Measurements from ENCODE around the gene LMNA. TPM values are rescaled to one million over a fixed set of nuclear protein-coding genes. Genes with fewer than 3 reads are reported as not detected.
"Not testable (repeated sequence)": the region's sequence is repeated elsewhere in the genome, so short reads cannot be mapped to it uniquely, and the experiment has no call there.

LMNA gene
- total RNA-seq, 2 donors from 2014 or later, result 125 to 159 TPM

GRCh38 chr1:156114919-156115513 lies 505 bp downstream of the LMNA start:
- H3K4me1 Mint-ChIP-seq (ENCODE audit: low read depth), result peaks cover 50% of the 10 kb centered on the region
- peak in 1 of 2 donors; percentile 8 for ATAC-seq (replicated peaks in 1 of 2)
- H3K27ac Mint-ChIP-seq, result peak overlapping the region; percentile 84
- H3K4me3 Mint-ChIP-seq, result peak overlapping the region; percentile 94 to 99
- peaks cover 9 to 17% of the 10 kb centered on the region in 2 donors for H3K36me3 Mint-ChIP-seq (ENCODE audit: insufficient read depth in 2 of 2)
- peaks cover 28% of the 10 kb centered on the region for H3K27me3 Mint-ChIP-seq (ENCODE audit: low read depth)
- no peak for DNase-seq
- H3K9me3 Mint-ChIP-seq, result no peaks in the 10 kb centered on the region

- H3K27me3 Mint-ChIP-seq (ENCODE audit: low read depth), result peaks cover 28% of the 10 kb centered on the region
These were observed 1.2 kb downstream of the LMNA start for GRCh38 chr1:156115514-156116374.

GRCh38 chr1:156116731-156117130 lies 2.2 kb downstream of the LMNA start:
- not testable (repeated sequence) for DNase-seq; ATAC-seq (replicated peaks in 1 of 2); H3K9me3 Mint-ChIP-seq
- Mint-ChIP-seq H3K27ac (peak overlapping the region; percentile 27), H3K36me3 (ENCODE audit: insufficient read depth in 2 of 2) (peaks cover 9 to 17% of the 10 kb centered on the region in 2 donors), H3K27me3 (ENCODE audit: low read depth) (peaks cover 22% of the 10 kb centered on the region), H3K4me1 (ENCODE audit: low read depth) (peaks cover 61% of the 10 kb centered on the region), H3K4me3 (peak overlapping the region; percentile 94 to 99)

More at GRCh38 chr1:156115514-156116374, 1.2 kb downstream of the LMNA start:
- DNase-seq (no peak), ATAC-seq (replicated peaks in 1 of 2) (no peak)
- peaks cover 57% of the 10 kb centered on the region for H3K4me1 Mint-ChIP-seq (ENCODE audit: low read depth)
- H3K27ac Mint-ChIP-seq, result peak overlapping the region; percentile 46
- H3K9me3 Mint-ChIP-seq, result no peaks in the 10 kb centered on the region
- peak overlapping the region; percentile 94 to 99 for H3K4me3 Mint-ChIP-seq
- H3K36me3 Mint-ChIP-seq (ENCODE audit: insufficient read depth in 2 of 2), result peaks cover 9 to 17% of the 10 kb centered on the region in 2 donors

GRCh38 chr1:156117414-156118176 lies 3.1 kb downstream of the LMNA start:
- peaks cover 20% of the 10 kb centered on the region for H3K27me3 Mint-ChIP-seq (ENCODE audit: low read depth)
- H3K4me1 Mint-ChIP-seq (ENCODE audit: low read depth), result peaks cover 67% of the 10 kb centered on the region
- H3K4me3 Mint-ChIP-seq, result peak overlapping the region; percentile 63 to 94
- H3K9me3 Mint-ChIP-seq, result no peaks in the 10 kb centered on the region
- ATAC-seq (replicated peaks in 1 of 2) (no peak), DNase-seq (no peak)
- H3K36me3 Mint-ChIP-seq (ENCODE audit: insufficient read depth in 2 of 2), result peaks cover 10 to 19% of the 10 kb centered on the region in 2 donors
- no peak overlapping the region for H3K27ac Mint-ChIP-seq

- H3K4me1 Mint-ChIP-seq (ENCODE audit: low read depth), result peaks cover 74% of the 10 kb centered on the region
- peak overlapping the region; percentile 63 to 94 for H3K4me3 Mint-ChIP-seq
- ATAC-seq (replicated peaks in 1 of 2), result no peak
- H3K27ac Mint-ChIP-seq, result peak overlapping the region; percentile 15
- DNase-seq, result no peak
- H3K36me3 Mint-ChIP-seq (ENCODE audit: insufficient read depth in 2 of 2), result peaks cover 10 to 19% of the 10 kb centered on the region in 2 donors
- peaks cover 23% of the 10 kb centered on the region for H3K27me3 Mint-ChIP-seq (ENCODE audit: low read depth)
- no peaks in the 10 kb centered on the region for H3K9me3 Mint-ChIP-seq
These were observed 3.8 kb downstream of the LMNA start for GRCh38 chr1:156118177-156118868.

GRCh38 chr1:156119503-156120209 lies 5.1 kb downstream of the LMNA start:
- Mint-ChIP-seq H3K9me3 (no peaks in the 10 kb centered on the region), H3K36me3 (ENCODE audit: insufficient read depth in 2 of 2) (peaks cover 9 to 17% of the 10 kb centered on the region in 2 donors), H3K27ac (no peak overlapping the region), H3K4me3 (peak overlapping the region; percentile 55), H3K27me3 (ENCODE audit: low read depth) (peaks cover 23% of the 10 kb centered on the region), H3K4me1 (ENCODE audit: low read depth) (peaks cover 76% of the 10 kb centered on the region)
- no peak for ATAC-seq (replicated peaks in 1 of 2)
- no peak for DNase-seq

GRCh38 chr1:156120318-156120717 lies 5.8 kb downstream of the LMNA start:
- Mint-ChIP-seq H3K4me1 (ENCODE audit: low read depth) (peaks cover 77% of the 10 kb centered on the region), H3K27ac (no peak overlapping the region), H3K27me3 (ENCODE audit: low read depth) (peaks cover 23% of the 10 kb centered on the region), H3K36me3 (ENCODE audit: insufficient read depth in 2 of 2) (peaks cover 9 to 12% of the 10 kb centered on the region in 2 donors), H3K4me3 (peak overlapping the region; percentile 55), H3K9me3 (no peaks in the 10 kb centered on the region)
- DNase-seq (no peak), ATAC-seq (replicated peaks in 1 of 2) (no peak)

GRCh38 chr1:156121005-156121404 lies 6.5 kb downstream of the LMNA start:
- not testable (repeated sequence) for H3K27ac Mint-ChIP-seq; H3K4me3 Mint-ChIP-seq; ATAC-seq (replicated peaks in 1 of 2); DNase-seq; H3K9me3 Mint-ChIP-seq; H3K36me3 Mint-ChIP-seq (ENCODE audit: insufficient read depth in 2 of 2)
- Mint-ChIP-seq H3K27me3 (ENCODE audit: low read depth) (peaks cover 22% of the 10 kb centered on the region), H3K4me1 (ENCODE audit: low read depth) (peaks cover 81% of the 10 kb centered on the region)

- H3K4me1 Mint-ChIP-seq (ENCODE audit: low read depth), result peaks cover 81% of the 10 kb centered on the region
- peaks cover 5% of the 10 kb centered on the region in 2 donors for H3K36me3 Mint-ChIP-seq (ENCODE audit: insufficient read depth in 2 of 2)
- no peak overlapping the region for H3K27ac Mint-ChIP-seq
- H3K27me3 Mint-ChIP-seq (ENCODE audit: low read depth), result peaks cover 18% of the 10 kb centered on the region
- H3K4me3 Mint-ChIP-seq, result peak overlapping the region in 1 of 2 donors; percentile 12
- H3K9me3 Mint-ChIP-seq, result no peaks in the 10 kb centered on the region
- no peak for DNase-seq
- no peak for ATAC-seq (replicated peaks in 1 of 2)
These were observed 6.9 kb downstream of the LMNA start for GRCh38 chr1:156121457-156121856.

GRCh38 chr1:156122086-156122485 lies 7.6 kb downstream of the LMNA start:
- DNase-seq (no peak), ATAC-seq (replicated peaks in 1 of 2) (no peak)
- H3K36me3 Mint-ChIP-seq (ENCODE audit: insufficient read depth in 2 of 2), result peaks cover 3 to 5% of the 10 kb centered on the region in 2 donors
- H3K9me3 Mint-ChIP-seq, result no peaks in the 10 kb centered on the region
- H3K27me3 Mint-ChIP-seq (ENCODE audit: low read depth), result peaks cover 15% of the 10 kb centered on the region
- peak overlapping the region; percentile 56 for H3K27ac Mint-ChIP-seq
- H3K4me3 Mint-ChIP-seq, result peak overlapping the region; percentile 71 to 78
- peaks cover 85% of the 10 kb centered on the region for H3K4me1 Mint-ChIP-seq (ENCODE audit: low read depth)

GRCh38 chr1:156122519-156123355 lies 8.2 kb downstream of the LMNA start:
- ATAC-seq (replicated peaks in 1 of 2) (no peak), DNase-seq (no peak)
- H3K9me3 Mint-ChIP-seq, result no peaks in the 10 kb centered on the region
- H3K36me3 Mint-ChIP-seq (ENCODE audit: insufficient read depth in 2 of 2), result peaks cover 3 to 7% of the 10 kb centered on the region in 2 donors
- H3K27me3 Mint-ChIP-seq (ENCODE audit: low read depth), result peaks cover 15% of the 10 kb centered on the region
- peak overlapping the region; percentile 71 to 78 for H3K4me3 Mint-ChIP-seq
- H3K4me1 Mint-ChIP-seq (ENCODE audit: low read depth), result peaks cover 88% of the 10 kb centered on the region
- H3K27ac Mint-ChIP-seq, result peak overlapping the region; percentile 56
